Testis (tissue), 3 donors: ENCODE measurements around the gene RHEB. TPM values are rescaled to one million over a fixed set of nuclear protein-coding genes. Genes with fewer than 3 reads are reported as not detected.

Source experiments
- DNase-seq: peaks from one replicate; pipeline ENCODE4 v3.0.0-alpha.2; 2019
- H3K27ac ChIP-seq, 2 donors: fragments of 200-600 bp; sonication (generic); one replicate each; pipeline ENCODE4 v1.5.1; 2019
- H3K27me3 ChIP-seq: fragments of 200-600 bp; sonication (generic); one replicate; pipeline ENCODE4 v1.5.1; 2019
- H3K36me3 ChIP-seq: fragments of 200-600 bp; sonication (generic); one replicate; pipeline ENCODE4 v1.5.1; 2017; ENCODE audit warnings: low read depth; ENCODE audit errors: missing control alignments
- H3K4me1 ChIP-seq: fragments of 200-600 bp; sonication (generic); one replicate; pipeline ENCODE4 v1.5.1; 2019
- H3K4me3 ChIP-seq, 2 donors: fragments of 200-600 bp; sonication (generic); one replicate each; pipeline ENCODE4 v1.5.1; 2017 to 2019
- H3K9me3 ChIP-seq: fragments of 200-600 bp; sonication (generic); one replicate; pipeline ENCODE4 v1.5.1; 2017
- CTCF ChIP-seq, 3 experiments: fragments of 450-650 bp in 2 of 3; fragments of 200-600 bp in 1 of 3; sonication (generic) in 1 of 3; IDR thresholded peaks; one replicate each; pipeline ENCODE4 v1.5.1; 2016 to 2019; ENCODE audit warnings: antibody characterized with exemption in 3 of 3, mild to moderate bottlenecking in 2 of 3, moderate library complexity in 1 of 3
- POLR2A ChIP-seq: fragments of 450-650 bp; IDR thresholded peaks from one replicate; pipeline ENCODE4 v1.6.1; 2017; ENCODE audit warnings: antibody characterized with exemption, mild to moderate bottlenecking, moderate library complexity
- WGBS, 2 donors: methylation state at CpG; one replicate each; pipeline ENCODE4 v1.1.5; 2018; 5-methylcytosine and 5-hydroxymethylcytosine counted together
- intact Hi-C: fragments of 100-400 bp; cut with DNase I; formaldehyde crosslinking; loops from one replicate; pipeline ENCODE4 v1.15.1; 2023; ENCODE audit warnings: low total_unique reads
- polyA plus RNA-seq: library from polyadenylated mRNA; stranded (reverse); fragments of 350-450 nt; fragmentation: Illumina TruSeq; extraction: RNeasy Lipid Tissue Mini Kit (QIAGEN cat#74804); gene quantifications from one replicate; pipeline ENCODE4 v1.2.3, GENCODE V29; 2014; ENCODE audit warnings: low read depth, low replicate concordance; ENCODE audit not compliant: insufficient read depth
- total RNA-seq, 2 donors: library from RNA; depleted of rRNA; stranded (reverse); fragments of >200 nt; gene quantifications; one replicate each; pipeline ENCODE4 v1.2.3, GENCODE V29; 2016

The RHEB gene
- total and polyA plus RNA-seq, 3 donors from 2014 or later, result 59.4 to 88.1 (median 74.6) TPM

GRCh38 chr7:151559557-151560183 is 40.0 kb upstream of the RHEB start:
- Histone ChIP-seq H3K9me3 (no peaks in the 10 kb centered on the region), H3K27ac (no peak overlapping the region), H3K27me3 (no peaks in the 10 kb centered on the region), H3K36me3 (no peaks in the 10 kb centered on the region), H3K4me3 (no peak overlapping the region), H3K4me1 (no peaks in the 10 kb centered on the region)
- WGBS, 2 donors, result 92 to 94% methylated on average over 5 of the region's 5 CpGs
- DNase-seq, result no peak
- intact Hi-C loops, result no loop called here
- no peak for TF ChIP-seq POLR2A

GRCh38 chr7:151558575-151558974 is 38.9 kb upstream of the RHEB start:
- Histone ChIP-seq H3K27me3 (no peaks in the 10 kb centered on the region), H3K9me3 (no peaks in the 10 kb centered on the region), H3K36me3 (no peaks in the 10 kb centered on the region), H3K4me3 (no peak overlapping the region), H3K4me1 (no peaks in the 10 kb centered on the region), H3K27ac (no peak overlapping the region)
- no peak for DNase-seq
- 78 to 83% methylated on average over 6 of the region's 6 CpGs for WGBS, 2 donors
- no peak for TF ChIP-seq CTCF (IDR thresholded peaks at IDR 0.05)
- intact Hi-C loops, result no loop called here

GRCh38 chr7:151556592-151556991 is 36.9 kb upstream of the RHEB start:
- H3K4me3 ChIP-seq, result no peak overlapping the region
- DNase-seq, result no peak
- H3K9me3 ChIP-seq, result no peaks in the 10 kb centered on the region
- no peak overlapping the region for H3K27ac ChIP-seq
- H3K36me3 ChIP-seq, result no peaks in the 10 kb centered on the region
- intact Hi-C loops, result no loop called here
- H3K27me3 ChIP-seq, result no peaks in the 10 kb centered on the region
- TF ChIP-seq CTCF (IDR thresholded peaks at IDR 0.05) (no peak), POLR2A (no peak)
- no peaks in the 10 kb centered on the region for H3K4me1 ChIP-seq
- WGBS, 2 donors, result 96% methylated on average over 12 of the region's 12 CpGs

- no peak for DNase-seq
- TF ChIP-seq CTCF (IDR thresholded peaks at IDR 0.05), result no peak
- TF ChIP-seq POLR2A, result no peak
- Histone ChIP-seq H3K9me3 (no peaks in the 10 kb centered on the region), H3K4me3 (no peak overlapping the region), H3K4me1 (no peaks in the 10 kb centered on the region), H3K27ac (no peak overlapping the region), H3K27me3 (no peaks in the 10 kb centered on the region), H3K36me3 (no peaks in the 10 kb centered on the region)
- intact Hi-C loops, result no loop called here
- 85 to 90% methylated on average over 5 to 15 of the region's 15 CpGs for WGBS, 2 donors
Measured at GRCh38 chr7:151553356-151553755, 33.7 kb upstream of the RHEB start.

- 75 to 83% methylated on average over 10 of the region's 10 CpGs for WGBS, 2 donors
- intact Hi-C loops, result no loop called here
- TF ChIP-seq POLR2A, result no peak
- TF ChIP-seq CTCF (IDR thresholded peaks at IDR 0.05), result no peak
- DNase-seq, result no peak
- H3K9me3 ChIP-seq, result no peaks in the 10 kb centered on the region
- no peaks in the 10 kb centered on the region for H3K4me1 ChIP-seq
- H3K27me3 ChIP-seq, result no peaks in the 10 kb centered on the region
- no peak overlapping the region for H3K27ac ChIP-seq
- no peak overlapping the region for H3K4me3 ChIP-seq
- H3K36me3 ChIP-seq, result no peaks in the 10 kb centered on the region
Measured at GRCh38 chr7:151552352-151553028, 32.8 kb upstream of the RHEB start.
